Measurements from ENCODE around the gene CSTPP1.
"Not testable (repeated sequence)": the region's sequence is repeated elsewhere in the genome, so short reads cannot be mapped to it uniquely, and the experiment has no call there.

CSTPP1 gene

DNA sequence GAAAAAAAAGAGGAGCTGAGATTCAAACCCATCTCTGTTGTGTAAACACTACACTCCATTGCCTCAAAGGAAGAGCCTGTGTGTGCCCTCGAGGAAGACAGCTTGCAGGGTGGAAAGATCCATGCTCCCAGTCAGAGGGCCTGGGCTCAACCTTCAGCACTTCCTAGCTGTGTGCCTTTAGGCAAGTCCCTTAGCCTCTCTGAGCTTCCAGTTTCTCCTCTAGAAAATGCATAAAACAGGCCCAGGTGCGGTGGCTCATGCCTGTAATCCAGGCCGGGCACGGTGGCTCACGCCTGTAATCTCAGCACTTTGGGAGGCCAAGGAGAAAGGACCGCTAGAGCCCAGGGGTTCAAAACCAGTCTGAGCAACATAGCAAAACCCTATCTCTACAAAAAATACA is 244.7 kb downstream of the CSTPP1 start:
- no peak for DNase-seq (ENCODE audit: low read depth)

DNA sequence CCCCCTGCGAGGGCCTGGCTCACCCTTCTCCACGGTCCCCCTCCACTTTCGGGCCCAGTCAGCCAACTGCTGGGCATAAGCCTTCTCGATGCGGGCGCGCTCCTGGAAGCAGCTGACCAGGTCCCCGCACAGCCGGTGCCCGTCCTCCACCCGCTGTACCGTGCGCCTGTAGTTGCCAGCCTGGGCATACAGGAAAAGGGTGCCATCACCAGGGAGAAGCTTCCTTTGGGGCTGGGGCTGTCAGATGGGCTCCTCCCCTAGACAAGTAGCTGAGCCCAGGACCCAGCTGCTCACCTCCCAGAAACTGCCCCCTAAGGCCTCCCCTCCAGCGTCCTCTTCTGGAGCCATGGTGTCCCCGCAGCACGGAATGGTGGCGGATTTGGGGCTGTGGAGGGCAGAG is 245.8 kb downstream of the CSTPP1 start:
- DNase-seq (ENCODE audit: low read depth): no peak

DNA sequence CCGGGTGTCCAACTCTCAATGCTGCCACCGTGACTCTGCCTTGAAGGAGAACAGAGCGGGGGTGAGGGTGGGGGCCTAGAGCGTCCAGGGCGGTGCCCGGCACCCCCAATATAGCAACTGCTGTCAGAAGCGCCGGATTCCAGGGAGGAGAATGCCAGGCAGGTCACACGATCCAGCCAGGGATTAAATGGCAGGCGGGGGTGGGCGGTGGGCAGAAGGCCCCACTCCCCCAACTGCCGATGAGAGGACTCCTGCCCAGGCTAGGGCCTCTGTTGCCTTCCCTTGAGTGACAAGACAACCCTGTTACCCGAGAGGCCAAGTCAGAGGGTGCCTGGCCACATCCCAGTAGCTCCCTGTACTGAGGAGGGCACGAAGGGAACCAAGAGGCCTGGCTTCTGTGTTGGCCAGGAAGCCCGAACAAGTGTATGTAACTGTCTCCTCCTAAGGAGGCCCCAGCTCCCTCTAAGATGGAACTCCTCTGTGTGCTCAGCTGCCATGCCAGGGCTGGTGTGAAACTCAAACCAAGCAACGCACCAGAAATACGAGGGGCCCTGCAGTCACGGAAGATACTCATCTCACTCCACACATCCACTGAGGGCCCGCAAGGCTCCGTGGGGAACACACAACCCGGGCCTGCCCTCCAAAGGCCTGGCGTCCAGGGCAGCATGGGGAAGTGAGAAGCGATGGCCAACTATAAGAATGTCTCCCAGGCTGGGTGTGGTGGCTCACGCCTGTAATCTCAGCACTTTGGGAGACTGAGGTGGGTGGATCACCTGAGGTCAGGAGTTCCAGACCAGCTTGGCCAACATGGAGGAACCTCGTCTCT is 246.7 kb downstream of the CSTPP1 start:
- DNase-seq (ENCODE audit: low read depth): no peak

DNA sequence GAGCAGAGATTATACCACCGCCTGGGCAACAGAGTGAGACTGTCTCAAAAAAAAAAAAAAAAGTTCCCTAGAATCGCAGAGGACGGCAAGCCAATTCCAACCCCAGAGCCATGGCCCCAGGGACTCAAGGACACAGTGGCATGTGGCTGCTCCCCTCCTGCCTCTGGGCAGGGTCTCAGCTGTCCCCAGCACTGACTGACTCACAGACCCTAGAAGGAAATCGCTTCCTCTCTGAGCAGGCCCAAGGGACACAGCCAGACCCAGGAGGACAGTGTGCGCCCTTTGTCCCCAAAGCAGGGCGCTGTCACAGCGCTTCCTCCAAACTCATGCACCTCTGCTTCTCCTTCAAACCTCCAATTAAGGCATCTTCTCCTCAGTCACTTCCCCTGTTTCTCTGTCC is 247.4 kb downstream of the CSTPP1 start:
- no peak for DNase-seq (ENCODE audit: low read depth)

DNA sequence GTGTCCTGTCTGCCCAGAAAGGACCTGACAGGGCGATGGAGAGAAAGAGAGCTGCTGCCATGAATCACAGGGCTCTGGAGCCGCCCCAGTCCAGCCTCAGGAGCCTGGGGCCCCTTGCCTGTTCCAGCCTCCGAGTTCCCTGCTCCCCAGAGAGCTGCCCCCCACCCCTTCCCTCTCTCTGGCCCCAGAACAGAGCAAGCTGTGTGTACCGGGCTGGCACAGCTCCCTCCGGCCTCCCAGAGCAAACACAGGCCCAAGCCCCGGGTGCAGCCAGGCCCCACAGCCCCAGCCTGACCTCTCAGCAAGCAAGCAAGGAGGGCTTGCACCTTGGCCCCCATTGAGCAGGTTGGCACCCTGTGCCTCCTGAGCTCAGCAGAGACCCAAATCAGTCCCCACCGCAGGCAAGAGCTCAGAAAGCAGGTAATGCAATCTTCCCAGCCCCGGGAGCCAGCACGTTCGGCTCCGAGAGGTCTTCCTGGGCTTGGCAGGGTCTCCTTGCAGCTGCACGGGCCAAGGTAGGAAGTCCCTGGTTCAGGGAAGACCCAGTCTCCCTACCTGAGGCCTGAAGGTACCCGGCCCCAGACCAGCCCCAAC is 248.2 kb downstream of the CSTPP1 start:
- DNase-seq (ENCODE audit: low read depth): no peak

DNA sequence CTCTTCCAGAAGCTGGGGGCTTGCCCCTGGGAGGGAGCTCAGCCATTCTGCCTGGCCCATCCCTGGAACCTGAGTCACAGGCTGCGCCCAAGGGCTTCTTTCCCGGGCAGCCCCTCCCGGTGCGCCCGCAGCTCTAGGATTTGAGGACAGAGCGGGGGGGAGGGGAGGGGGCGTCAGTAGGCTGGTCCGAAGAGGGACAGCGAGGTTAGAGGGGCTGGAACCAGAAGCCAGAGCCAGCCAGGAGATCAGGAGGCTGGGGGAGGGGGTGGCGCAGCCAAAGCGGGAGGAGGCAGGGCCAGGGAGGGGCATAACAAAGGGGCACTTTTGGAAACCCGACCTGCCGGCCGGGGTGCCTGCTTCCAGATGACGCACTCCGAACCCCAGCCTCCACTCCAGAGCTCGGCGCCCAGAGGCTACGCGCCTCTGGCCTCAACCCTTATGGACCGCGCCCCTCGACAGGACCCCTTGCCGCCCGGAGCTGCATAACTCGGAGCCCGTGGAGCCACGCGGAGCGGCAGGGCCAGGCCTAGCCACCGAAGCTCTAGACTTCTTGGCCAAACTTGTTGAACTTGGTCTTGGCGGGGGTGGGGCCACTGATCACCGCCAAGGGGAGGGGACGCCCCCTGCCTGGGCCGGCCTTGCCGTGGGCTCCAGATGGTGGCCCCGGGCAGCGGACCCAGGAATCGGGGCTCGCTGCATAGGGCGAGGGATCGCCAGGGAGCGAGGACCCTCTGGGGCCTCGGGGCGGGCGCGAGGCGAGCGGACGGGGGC is 248.9 kb downstream of the CSTPP1 start:
- no peak for DNase-seq (ENCODE audit: low read depth)

DNA sequence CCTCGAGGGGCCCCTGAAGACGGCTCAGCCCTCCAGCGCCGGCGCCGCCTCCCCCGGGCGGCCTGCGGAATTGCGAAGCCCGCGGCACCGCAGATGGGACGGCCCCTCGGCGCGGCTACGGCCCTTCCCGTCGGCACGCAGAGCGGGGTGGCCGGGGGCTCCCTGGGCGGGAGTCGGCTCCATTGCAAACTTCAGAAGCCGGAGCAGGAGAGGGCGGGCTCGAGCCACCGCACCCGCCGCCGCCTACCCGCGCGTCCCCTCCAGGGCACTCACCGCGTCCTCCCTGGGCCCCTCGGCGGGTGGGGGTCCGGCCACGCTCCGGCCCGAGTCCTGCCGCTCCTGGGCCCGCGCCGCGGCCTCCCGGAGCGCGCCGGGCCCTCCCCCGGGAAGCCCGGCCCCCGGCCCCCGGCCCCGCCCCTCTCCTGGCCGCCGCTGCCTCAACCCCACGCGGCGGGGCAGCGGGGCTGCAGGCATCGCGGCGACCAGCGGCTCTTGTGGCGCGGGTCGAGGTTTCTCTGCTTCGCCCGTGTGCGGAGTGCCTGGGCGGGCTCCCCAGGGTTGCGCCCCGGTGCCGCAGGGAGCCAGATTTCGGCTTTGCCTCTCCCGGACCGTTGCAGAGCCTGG is 249.6 kb downstream of the CSTPP1 start, which contains the start of gene PACSIN3:
Gene PACSIN3, minus strand, starts transcription at position 359 of the 624 bp plus-strand sequence. CDS start 3,707 bp downstream, outside the sequence.
- DNase-seq (ENCODE audit: low read depth): no peak

DNA sequence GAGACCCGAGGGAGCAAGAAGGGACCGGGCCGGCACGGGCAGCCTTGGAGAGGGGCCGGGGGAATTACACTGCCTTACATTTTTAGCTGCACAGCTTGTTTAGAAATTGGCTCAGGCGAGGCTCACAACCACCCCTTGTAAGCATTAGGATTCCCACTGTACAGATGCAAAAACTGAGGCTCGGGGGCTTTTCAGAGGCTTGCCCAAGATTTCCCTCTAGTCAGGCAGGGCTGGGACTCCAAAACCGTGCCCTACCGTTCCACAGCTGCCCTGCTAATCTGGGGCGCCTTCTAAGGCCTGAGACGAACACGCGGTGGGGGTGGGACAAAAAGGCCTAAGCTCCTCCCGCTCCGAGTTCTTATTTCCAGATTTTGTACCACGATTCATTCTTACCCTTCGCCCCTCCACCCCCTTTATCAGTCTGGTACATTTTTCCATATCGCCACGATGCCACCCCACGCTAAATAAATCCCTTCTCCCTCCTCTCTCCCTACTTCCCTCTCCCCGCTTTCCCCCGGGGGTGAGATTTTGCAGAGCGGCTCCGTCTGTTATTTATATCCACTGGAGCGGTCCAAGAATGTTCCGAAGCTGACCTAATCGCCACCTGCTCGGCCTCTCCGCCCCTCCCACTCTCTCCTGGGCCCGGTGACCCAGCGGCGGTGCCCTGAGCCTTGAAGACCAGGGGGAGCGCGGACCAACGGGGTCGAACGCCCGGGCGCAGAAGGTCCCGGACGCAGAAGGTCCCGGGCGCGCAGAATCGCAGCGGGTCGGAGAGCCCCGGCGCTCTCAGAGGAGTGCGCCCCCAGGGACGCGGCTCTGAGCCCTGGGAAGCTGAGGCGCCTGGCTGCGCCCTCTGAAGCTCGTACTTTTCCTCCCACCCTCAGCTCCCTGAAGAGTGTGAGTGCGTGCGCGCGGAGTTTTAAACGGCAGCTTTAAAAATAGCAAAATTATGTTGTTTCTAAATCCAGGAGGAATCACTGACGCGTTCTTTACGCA is 250.4 kb downstream of the CSTPP1 start:
- no peak for DNase-seq (ENCODE audit: low read depth)

DNA sequence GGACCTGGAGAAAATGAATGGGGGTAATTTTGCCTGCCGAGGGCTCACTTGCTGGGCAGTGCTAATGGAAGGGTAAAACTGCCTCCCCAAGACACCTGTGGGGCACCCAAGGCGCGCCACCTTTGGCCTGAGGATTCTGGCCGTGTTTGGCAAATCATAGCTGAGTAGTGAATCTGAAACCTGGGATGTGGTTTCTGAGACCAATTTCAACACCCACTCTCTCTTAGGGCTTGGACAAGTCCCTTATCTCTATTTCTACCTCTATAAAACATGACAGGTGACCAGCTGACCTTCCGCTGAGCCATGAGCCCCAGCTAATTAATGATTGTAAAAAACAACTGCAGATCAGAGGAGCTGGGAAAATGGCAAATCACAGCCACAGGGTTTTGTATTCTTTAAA is 251.2 kb downstream of the CSTPP1 start:
- no peak for DNase-seq (ENCODE audit: low read depth)

DNA sequence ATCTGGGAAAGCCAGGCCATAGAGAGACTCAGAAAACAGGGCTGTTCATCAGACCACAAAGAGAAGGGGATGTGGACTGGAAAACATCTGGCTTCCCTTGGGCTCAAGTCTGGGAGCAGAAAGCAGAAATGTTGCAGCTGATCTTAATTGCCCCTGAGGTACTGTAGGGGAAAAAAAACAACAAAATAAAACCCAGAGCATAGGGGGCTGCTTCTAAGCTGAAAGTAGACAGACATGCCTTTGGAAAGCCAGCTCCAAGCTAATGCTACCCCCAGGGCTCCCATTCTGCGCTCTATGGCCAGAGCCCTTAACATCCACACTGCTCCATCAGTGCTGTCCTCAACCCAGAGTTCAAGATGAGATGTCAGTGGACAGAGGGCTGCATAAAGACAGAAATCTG is 251.7 kb downstream of the CSTPP1 start:
- DNase-seq (ENCODE audit: low read depth): no peak

DNA sequence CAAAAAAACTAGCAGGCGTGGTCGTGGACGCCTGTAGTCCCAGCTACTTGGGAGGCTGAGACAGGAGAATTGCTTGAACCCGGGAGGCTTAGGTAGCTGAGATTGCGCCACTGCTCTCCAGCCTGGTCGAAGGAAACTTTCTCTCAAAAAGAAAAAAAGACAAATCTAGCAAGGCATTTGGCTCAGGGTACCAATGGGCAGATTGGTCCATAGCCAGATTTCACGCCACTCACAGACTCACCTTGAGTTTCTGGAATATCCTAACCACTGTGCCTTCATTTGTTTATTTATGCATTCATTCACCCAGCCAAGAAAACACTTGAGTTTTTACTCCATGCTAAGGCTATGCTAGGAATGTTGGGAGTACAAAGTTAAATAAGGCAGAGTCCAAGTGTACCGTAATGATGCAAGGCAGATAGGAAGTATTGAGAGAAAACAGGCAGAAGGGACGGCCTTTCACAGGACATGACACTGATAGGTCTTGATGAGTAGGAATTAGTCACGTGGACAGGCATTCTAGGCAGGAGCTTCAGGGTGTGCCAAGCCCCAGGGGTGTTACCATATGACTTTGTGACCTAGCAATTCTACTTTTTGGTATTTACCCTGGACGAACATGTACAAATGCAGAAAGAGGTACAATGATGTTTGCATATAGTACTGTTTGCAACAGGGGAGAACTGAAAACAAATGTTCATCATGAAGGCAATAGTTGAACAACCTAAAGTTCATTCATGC is 252.7 kb downstream of the CSTPP1 start:
- DNase-seq (ENCODE audit: low read depth): no peak

DNA sequence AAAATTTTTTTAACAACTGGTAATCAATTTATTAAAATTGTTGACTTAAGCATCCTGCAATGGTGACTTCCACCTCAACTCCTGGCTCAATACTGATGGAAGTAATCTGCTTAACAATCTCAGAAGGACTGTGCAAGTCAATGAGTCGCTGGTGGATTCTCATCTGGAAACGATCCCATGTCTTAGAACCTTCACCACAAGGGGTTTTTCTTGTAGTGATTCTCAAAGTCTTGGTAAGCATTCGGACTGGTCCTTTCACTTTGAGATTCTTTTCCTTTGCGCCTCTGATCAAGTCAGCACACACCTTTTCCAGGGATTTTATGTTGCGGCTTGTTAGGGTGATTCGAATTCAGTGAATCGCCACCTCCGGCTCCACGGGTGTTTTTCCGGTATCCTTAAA is 254.6 kb downstream of the CSTPP1 start:
- not testable (repeated sequence) for DNase-seq (ENCODE audit: low read depth)

DNA sequence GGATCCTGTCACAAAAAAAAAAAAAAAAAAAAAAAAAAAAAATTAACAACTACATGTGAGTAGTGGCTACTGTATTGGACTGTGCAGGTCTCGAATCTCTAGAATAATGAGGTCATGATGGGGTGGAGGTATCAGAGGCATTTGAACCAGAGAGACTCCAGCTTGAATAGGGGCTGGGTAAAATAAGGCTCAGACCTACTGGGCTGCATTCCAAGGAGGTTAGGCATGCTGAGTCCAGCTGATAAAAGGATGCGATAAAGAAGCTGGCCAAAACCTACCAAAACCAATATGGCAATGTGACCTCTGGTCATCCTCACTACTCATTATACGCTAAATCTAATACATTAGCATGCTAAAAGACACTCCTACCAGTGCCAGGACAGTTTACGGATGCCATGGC is 255.6 kb downstream of the CSTPP1 start:
- no peak for DNase-seq (ENCODE audit: low read depth)

DNA sequence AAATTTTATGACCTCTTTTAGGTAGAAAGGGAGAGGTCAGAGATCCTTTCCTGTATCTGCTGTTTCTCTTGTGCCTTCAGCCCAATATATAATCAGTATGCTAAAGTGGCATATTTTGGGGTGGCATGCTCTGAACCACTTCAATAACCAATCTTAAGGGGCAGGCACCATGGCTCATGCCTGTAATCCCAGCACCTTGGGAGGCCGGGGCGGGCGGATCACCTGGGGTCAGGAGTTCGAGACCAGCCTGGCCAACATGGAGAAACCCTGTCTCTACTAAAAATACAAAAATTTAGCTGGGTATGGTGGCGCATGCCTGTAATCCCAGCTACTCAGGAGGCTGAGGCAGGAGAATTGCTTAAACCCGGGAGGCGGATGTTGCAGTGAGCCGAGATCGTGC is 261.6 kb downstream of the CSTPP1 start:
- DNase-seq (ENCODE audit: low read depth): not testable (repeated sequence)

DNA sequence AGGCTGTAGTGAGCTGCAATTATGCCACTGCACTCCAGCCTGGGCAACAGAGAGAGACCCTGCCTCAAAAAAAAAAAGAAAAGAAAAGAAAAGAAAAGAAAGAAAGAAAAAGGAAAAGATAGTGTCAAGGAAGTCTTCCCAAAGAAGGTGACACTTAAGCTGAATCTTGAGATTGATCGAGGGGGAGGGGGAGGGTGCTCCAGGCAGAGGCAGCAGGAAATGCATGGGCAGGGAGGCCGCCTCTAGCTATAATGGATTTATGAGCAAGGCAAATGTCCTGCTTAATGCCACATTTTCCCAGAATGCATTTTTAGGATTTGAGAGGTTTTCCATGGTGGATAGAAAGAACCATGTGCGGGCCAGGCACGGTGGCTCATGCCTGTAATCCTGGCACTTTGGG is 264.5 kb downstream of the CSTPP1 start:
- no peak for DNase-seq (ENCODE audit: low read depth)

DNA sequence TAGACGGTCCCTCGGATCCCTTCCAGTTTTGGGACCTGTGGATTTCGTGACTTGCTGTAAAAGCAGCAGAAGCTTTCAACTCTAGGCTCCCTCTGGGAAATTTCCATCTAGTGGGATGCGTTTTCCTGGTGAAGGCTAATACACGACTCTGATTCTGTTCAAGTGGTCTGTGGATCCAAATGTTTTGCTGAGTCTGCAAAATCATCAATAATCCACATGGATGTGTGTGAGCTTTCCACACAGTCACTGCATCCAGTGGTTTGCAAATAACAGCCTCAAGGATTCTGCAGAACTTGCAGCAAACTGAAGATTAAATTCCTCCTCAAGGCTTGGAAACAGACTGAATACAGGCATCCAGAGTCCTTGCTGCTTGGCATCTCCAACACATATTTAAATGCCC is 266.0 kb downstream of the CSTPP1 start:
- DNase-seq (ENCODE audit: low read depth): no peak

DNA sequence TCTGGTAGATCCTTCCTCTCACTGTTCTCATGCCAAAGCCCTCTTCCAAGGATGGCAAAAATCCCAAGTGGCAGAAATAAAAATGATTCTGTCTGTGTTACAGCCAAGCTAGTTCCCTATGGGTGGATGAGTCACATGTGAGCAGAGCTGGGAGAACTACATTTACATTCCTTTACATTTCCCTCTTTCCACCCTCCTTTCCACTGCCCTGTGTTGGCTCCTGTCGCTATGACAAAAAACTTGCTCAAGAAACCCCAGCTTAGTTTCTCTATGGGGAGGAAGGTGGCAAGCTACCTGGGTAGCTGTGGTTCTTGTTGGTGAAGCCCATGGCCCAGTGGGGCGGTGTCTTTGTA is 268.1 kb downstream of the CSTPP1 start:
- DNase-seq (ENCODE audit: low read depth): no peak

DNA sequence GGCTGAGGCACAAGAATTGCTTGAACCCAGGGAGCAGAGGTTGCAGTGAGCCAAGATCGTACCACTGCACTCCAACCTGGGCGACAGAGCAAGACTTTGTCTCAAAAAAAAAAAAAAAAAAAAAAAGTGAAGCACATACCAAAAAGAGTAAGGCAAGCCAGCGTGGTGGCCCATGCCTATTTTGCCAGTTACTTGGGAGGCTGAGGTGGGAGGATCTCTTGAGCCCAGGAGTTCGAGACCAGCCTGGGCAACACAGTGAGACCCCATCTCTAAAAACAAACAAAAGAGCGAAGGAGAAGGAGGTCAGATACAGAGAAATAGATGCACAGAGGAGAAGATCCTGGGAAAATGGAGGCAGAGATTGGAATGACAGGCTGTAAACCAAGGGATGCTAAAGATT is 270.0 kb downstream of the CSTPP1 start:
- not testable (repeated sequence) for DNase-seq (ENCODE audit: low read depth)

DNA sequence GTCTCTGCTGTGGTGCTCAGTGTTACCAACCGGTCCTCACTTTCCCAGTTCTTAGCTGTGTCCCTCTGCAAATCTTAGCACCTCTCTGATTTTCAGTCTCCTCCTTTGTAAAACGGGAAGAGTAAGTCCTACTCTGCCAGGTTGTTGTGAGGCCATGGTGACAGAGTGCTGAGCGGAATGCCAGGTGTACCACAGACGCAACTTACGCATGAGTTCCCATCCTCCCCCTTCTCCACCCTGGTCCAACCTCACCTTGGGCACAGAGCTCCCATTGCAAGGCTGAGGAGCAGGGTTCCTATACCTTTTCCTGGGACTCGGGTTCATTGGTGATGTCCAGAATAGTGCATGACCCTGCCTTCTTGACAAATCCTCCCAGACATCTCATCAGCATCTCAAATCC is 270.9 kb downstream of the CSTPP1 start:
- DNase-seq (ENCODE audit: low read depth): no peak

DNA sequence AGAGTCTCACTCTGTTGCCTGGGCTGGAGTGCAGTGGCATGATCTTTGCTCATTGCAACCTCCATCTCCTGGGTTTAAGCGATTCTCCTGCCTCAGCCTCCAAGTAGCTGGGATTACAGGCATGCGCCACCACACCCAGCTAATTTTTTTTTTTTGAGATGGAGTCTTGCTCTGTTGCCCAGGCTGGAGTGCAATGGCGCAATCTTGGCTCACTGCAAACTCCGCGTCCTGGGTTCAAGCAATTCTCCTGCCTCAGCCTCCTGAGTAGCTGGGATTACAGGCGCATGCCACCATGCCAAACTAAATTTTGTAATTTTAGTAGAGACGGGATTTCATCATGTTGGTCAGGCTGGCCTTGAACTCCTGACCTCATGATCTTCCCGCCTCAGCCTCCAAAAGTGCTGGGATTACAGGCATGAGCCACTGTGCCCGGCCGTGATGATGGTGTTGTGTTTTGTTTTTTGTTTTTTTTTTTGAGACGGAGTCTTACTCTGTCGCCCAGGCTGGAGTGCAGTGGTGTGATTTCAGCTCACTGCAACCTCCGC is 271.5 kb downstream of the CSTPP1 start:
- DNase-seq (ENCODE audit: low read depth): not testable (repeated sequence)
